GM19035 (cell line): Measurements from ENCODE around the gene DNMT3A.
A peak's percentile ranks its signal among the peaks of the same experiment; 100 is the strongest.

Experiments used
- ATAC-seq: cut with Tn5 transposase; IDR thresholded peaks from one replicate; pipeline ENCODE4 v1.9.1; 2021; ENCODE audit not compliant: unreplicated experiment

DNMT3A gene

GRCh38 chr2:25245141-25245540 is 96.6 kb downstream of the DNMT3A start:
- no peak for ATAC-seq

GRCh38 chr2:25243995-25244394 is 97.7 kb downstream of the DNMT3A start:
- no peak for ATAC-seq

- ATAC-seq = no peak
These were observed 100.3 kb downstream of the DNMT3A start for GRCh38 chr2:25241452-25241851.

GRCh38 chr2:25240636-25241035 is 101.1 kb downstream of the DNMT3A start:
- ATAC-seq = no peak

GRCh38 chr2:25238920-25239319 is 102.8 kb downstream of the DNMT3A start:
- ATAC-seq = no peak

GRCh38 chr2:25237764-25238163 is 104.0 kb downstream of the DNMT3A start:
- no peak for ATAC-seq

- no peak for ATAC-seq
These were observed 105.0 kb downstream of the DNMT3A start for GRCh38 chr2:25236736-25237135.

- ATAC-seq = no peak
These were observed 107.0 kb downstream of the DNMT3A start for GRCh38 chr2:25234738-25235137.

- ATAC-seq = no peak
These were observed 107.7 kb downstream of the DNMT3A start for GRCh38 chr2:25233916-25234605.

GRCh38 chr2:25232248-25232825 is 109.4 kb downstream of the DNMT3A start:
- ATAC-seq = no peak

GRCh38 chr2:25230948-25231311 is 110.8 kb downstream of the DNMT3A start:
- no peak for ATAC-seq

GRCh38 chr2:25230198-25230947 is 111.4 kb downstream of the DNMT3A start:
- no peak for ATAC-seq

- ATAC-seq = no peak
These were observed 112.2 kb downstream of the DNMT3A start for GRCh38 chr2:25229279-25230197.

- ATAC-seq = no peak
These were observed 112.9 kb downstream of the DNMT3A start for GRCh38 chr2:25228848-25229278.

GRCh38 chr2:25227576-25227975 is 114.1 kb downstream of the DNMT3A start:
- no peak for ATAC-seq

- ATAC-seq = peak; percentile 12
These were observed 114.9 kb downstream of the DNMT3A start for GRCh38 chr2:25226827-25227226.

- ATAC-seq = no peak
These were observed 119.1 kb downstream of the DNMT3A start for GRCh38 chr2:25222477-25223121.

- ATAC-seq = no peak
These were observed 120.1 kb downstream of the DNMT3A start for GRCh38 chr2:25221579-25221978.

- ATAC-seq = no peak
These were observed 121.4 kb downstream of the DNMT3A start for GRCh38 chr2:25220313-25220712.

- no peak for ATAC-seq
These were observed 122.1 kb downstream of the DNMT3A start for GRCh38 chr2:25219621-25220020.

GRCh38 chr2:25218100-25218499 is 123.6 kb downstream of the DNMT3A start:
- ATAC-seq = no peak
